ENCODE data around the gene AGBL4. TPM values are rescaled to one million over a fixed set of nuclear protein-coding genes. Genes with fewer than 3 reads are reported as not detected.
"Not testable (repeated sequence)": the region's sequence is repeated elsewhere in the genome, so short reads cannot be mapped to it uniquely, and the experiment has no call there.

Gene AGBL4
- total RNA-seq, 1 experiment from 2014 or later = not detected

DNA sequence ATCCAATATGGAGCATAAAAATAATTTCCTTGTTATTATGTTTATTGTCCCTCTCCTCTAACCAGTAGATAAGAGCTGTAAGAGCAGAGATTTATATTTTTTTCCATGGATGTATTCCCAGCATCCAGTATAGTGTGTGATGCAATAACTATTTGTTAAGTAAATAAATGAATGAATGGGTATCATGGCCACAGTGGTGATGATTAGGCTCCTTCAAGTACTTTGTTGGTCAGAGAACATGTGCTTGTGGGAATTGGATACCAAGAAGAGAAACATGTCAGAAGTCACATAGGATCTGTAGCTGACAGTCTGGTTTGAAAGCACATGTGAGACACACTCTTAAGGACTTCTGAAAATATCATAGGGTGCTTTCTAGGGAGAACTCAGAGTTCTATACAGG, 588.5 kb downstream of the AGBL4 start:
- no peak for DNase-seq (ENCODE audit: low read depth)

DNA sequence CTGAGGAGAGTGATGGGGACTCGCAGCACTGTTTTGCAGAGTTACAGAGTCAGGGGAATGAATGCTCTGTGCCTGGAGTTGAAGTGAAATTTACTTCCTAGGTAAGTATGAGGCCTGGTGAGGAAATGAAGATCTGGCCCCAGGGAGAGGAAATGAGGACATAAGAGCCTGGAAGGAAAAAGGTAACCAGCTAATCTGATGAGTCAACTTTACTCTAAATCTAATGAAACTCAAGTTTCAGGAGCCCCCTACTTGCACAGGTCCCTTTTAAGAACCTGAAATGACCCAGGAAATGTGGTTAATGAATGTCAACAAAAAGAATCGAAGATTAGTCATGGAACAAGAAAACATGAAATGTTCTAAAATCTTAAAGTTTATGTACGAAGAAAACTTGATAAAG, 599.0 kb downstream of the AGBL4 start:
- no peak for DNase-seq (ENCODE audit: low read depth)

DNA sequence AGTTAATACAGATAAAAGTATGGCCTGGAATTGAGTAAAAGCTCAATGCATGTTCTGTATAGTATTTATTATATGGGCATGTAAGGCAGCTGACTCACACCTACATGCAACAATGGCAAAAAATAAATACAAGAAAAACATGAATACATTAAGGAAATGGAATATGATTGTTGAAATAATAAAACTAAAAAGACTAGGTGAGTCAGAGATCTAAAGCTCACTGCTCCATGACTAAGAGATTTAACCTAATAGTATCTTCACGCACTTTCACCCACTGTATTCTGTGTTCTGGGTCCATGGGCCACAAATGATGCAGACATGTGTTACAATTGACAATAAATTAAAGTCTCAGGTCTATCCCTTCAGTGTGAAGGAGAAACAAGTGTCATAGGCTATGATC, 607.0 kb downstream of the AGBL4 start:
- no peak for DNase-seq (ENCODE audit: low read depth)

DNA sequence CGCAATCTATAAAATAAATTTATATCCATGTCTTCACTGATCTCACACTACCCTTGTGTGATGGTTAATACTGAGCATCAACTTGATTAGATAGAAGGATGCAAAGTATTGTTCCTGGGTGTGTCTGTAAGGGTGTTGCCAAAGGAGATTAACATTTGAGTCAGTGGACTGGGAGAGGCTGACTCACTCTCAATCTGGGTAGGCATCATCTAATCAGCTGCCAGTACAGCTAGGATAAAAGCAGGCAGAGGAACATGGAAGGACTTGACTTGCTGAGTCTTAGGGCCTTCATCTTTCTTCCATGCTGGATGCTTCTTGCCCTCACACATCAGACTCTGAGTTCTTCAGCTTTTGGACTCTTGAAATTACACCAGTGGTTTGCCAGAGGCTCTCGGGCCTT, 615.4 kb downstream of the AGBL4 start:
- no peak for DNase-seq (ENCODE audit: low read depth)

DNA sequence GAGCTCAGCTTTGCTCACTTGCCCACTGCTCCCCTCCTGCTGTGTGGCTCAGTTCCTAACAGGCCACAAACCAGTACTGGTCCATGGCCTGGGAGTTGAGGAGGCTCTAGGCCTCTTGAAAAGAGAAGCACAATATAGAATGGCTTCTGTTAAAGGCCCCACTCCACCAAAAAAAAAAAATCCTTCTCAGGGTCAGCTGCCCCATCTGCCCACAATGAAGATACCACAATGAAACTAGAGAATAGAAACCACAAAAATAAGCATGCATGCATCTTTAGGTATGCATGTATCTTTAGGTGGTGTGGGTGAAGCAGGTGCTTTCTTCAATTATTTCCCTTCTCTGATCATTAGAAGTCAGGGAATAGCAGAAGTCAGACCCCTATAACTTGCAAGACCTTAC, 626.7 kb downstream of the AGBL4 start:
- no peak for DNase-seq (ENCODE audit: low read depth)

DNA sequence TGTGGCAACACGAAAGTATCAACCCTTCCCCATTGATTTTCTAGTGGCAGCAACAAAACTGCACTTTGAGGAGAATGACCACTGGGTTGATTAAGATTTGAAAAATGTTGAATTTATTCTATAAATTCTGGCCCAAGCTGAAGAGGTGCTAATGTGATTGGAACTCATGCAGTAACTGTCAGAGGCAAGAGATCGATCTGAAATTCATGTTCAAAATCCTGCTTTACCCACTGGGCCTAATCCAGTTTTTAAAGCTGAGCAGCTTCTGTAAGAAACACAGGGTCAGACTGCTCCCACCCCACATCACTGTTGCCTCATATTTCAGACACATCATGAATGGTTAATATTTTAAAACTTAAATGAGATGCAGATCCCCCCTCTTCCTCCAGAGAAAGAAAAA, 629.6 kb downstream of the AGBL4 start:
- no peak for DNase-seq (ENCODE audit: low read depth)

DNA sequence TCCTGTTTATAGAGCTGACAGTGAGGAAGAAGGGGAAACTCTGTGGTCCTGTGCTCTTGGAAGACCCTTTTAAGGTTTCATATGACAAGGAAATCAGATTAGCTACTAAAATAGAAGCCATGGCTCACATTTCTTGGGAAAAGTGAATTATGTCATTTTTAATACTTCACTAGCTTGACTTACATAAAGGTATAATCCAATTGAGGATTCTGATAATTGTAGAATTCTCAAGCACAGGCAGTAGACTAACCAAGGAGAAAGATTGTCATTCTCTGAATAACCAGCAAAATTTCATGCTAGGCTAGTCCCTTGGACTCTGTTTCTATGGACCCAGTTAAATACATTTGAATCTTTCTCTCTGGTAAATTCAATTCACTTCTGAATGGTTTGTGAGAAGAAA, 634.1 kb downstream of the AGBL4 start:
- no peak for DNase-seq (ENCODE audit: low read depth)

DNA sequence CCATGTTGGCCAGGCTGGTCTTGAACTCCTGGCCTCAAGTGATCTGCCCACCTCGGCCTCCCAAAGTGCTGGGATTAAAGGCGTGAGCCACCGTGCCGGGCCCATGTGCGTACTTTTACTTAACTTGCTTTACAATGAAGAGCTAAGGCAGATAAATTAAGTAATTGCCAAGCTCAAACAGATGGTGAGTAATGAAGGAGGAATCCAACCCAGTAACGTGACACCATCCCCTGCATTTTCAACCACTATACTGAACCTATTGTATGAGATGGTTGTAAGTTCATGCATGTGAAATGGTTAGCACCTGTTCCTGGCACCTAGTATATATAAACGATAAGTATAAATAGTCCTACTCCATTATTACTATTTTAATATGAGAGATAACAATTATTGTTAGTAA, 659.1 kb downstream of the AGBL4 start:
- no peak for DNase-seq (ENCODE audit: low read depth)

DNA sequence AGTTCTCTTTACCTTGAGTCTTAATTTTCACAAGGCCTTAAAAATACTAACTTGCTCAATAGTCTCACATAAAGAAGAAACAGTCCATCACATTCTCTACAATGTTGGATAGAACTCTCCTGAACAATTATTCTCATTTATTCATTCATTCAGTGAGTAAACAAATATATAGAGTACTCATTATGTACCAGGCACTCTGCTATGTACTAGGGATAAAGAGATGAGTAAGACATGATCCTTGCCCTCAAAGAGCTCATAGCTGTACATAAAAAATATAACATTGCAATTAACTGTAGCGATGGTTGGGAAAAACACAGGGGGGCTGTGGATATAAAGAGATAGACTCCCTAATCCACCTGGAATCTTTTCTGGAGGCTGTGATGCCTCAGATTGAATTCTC, 660.1 kb downstream of the AGBL4 start:
- no peak for DNase-seq (ENCODE audit: low read depth)

DNA sequence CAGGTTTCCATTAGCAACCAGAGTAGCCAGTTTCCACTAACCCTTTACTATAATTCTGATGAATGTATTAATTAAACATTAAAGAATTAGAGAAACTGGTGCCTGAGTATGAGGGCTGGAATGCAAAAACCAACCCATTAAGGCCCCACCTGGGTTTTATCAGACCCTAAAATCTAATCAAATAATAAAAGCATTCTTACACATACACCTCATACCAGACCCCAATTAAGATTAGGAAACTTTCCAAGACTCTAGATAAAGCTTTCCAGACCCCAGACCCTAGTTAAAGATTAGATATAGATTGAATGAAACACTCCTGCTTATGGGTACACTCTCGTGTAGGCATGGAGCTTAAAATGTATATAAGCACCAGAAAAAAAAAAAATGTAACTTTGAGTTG, 665.7 kb downstream of the AGBL4 start:
- no peak for DNase-seq (ENCODE audit: low read depth)

DNA sequence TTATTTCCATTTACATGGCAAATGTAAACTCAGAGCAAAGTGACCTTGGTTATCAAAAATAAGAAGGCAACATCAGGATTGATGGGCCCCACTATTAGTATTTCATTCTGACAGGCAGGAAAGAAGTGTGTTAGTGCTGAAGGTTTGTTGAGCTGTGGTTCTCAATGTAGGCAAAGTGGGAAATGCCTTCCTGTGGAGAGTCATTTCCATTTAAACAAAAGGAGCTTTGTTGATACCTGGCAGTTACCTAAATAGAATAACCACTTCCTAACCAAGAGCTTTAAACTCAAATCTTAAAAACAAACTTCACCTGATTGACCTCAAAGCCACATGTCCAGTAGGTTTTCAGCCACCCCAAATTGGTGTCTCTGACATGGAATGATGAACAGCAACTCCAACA, 667.2 kb downstream of the AGBL4 start:
- DNase-seq (ENCODE audit: low read depth) = no peak

DNA sequence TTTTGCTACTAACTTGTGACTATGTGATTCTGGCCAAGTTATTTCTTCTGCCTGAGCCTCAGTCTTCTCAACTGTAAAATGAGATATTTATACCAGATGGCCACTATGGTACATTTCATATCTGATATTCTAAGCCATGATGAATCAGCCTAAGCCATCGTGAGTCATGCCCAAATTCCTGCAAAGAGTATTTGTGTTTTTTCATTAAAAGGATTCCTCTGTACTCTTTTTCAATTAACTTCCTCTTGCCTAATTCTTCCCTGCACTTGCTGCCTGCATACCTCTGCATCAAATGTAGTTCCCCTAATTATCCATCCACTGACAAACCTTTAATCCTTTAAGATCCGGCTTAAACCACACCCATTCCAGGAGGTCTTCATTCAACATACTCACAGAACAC, 672.0 kb downstream of the AGBL4 start:
- DNase-seq (ENCODE audit: low read depth) = no peak

DNA sequence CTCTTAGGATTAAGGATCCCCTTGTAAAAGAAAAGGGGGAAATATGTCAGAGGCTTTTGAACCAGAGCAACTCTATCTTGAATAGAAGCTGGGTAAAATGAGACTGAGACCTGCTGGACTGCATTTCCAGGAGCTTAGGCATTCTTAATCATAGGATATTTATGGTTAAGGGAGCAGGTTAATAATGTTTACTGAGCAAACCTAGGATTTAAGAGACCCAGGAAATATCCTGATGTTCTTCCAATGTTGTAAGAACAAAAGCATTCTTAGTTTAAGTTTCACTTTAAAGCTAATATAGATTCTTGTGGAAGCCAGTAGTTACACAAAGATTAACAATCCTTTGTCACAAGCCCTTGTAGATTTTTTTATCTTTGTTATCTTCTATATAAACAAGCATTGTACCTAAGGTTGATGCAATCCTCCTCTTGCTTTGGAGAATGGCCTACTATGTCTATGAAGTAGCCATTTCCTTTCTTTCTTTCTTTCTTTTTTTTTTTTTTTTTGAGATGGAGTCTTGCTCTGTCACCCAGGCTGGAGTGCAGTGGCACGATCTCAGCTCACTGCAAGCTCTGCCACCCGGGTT, 676.9 kb downstream of the AGBL4 start:
- DNase-seq (ENCODE audit: low read depth) = no peak

DNA sequence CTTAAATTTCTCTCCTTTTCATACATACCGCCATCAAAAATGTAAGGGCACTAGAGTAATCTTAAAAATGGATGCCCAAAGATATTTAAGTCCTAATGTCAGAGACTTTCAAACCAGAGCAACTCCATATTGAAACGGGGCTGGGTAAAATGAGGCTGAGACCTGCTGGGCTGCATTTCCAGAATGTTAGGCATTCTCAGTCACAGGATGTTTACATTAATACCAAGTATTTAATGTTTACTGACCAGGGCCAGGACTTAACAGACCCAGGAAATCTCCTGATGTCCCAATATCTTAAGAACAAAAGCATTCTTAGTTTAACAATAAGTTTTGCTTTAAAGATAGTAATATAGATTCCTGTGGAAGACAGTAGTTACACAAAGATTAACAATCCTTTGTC, 683.2 kb downstream of the AGBL4 start:
- DNase-seq (ENCODE audit: low read depth) = no peak

DNA sequence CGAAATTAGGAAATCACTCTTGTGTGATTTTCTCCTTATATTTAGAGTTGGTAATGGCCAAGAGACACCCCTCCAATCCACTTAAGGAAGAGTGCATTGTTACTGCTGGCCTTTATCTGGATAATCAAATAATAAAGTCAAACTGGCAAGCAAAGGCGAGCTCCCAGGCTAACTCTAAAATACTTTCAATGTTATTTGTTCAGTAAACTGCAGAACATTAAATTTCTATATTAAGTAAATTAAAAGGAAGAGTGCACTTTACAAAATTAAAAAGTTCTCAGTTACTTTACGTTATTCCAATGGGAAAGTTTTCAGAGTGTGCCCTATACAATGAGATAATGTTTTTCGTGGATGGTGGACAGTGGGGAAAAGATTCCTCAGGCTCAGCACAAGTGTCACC, 684.7 kb downstream of the AGBL4 start:
- DNase-seq (ENCODE audit: low read depth) = no peak

DNA sequence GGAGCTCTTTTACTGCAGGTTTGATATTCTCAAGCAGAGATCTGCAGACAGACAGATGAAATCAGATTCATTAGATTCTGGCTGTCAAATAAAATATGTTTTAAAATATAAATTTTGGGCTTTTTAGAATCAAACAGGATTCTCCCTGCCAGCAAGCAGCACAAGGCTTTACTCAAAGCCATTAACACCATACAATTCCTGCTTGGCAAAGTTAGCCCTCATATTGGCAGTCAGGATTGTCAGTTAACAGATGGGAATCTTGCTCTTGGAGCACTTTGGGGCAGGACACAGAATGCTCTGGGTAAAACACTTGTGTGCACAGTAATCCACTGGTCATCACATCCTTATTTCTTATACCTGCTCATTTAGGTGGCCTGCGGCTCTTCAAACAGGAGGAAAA, 686.5 kb downstream of the AGBL4 start:
- DNase-seq (ENCODE audit: low read depth) = no peak

DNA sequence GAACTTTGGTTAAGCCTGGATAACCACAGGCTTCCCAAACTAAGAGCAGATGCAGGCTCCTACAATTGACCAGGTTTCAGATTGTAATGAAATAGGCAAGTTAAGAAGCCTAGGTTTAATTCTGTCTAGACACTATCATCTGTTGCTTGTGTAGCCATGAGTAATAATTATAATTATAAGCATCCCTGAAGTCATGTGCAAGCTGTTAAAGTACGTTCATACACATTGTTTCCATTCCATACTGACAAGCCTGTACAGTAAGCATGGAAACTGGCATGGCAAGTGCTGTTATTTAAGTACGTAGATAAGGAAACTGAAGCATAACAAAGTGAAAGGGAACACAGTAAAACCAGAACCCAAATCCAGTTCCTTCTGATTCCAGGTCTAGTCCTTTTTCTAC, 689.8 kb downstream of the AGBL4 start:
- no peak for DNase-seq (ENCODE audit: low read depth)

DNA sequence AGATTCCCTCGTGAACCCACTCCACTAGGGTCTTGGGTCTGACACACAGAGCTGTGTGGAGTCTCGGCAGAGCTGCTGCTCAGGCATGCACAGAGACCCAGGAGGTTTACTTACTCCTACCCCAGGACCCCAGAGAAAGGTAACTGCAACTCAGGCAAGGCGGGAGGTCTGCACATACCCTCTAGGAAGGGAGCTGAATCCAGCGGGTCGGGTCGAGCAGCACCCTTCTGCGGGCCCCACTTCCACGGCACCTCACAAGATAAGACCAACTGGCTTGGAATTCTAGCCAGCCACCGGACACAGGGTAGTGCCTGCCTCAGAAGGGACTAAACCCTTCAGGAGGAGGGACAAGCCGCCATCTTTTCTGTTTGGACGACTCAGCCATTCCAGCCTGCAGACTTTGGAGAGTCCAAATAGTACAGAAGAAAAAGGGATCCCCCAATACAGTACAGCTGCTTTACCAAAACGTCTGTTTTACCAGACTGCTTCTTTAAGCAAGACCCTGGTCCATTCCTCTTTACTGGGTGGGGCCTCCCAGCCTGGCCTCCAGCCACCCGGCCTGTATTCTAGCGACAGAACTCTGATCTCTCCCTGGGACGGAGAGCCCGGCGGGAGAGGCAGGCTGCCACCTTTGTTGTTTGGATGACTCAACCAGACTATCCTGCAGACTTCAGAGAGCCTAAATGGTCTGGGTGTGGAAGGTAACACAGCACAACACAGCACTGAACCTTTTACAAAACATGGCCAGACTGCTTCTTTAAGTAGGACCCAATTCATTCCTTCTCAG, 692.5 kb downstream of the AGBL4 start:
- DNase-seq (ENCODE audit: low read depth) = no peak

DNA sequence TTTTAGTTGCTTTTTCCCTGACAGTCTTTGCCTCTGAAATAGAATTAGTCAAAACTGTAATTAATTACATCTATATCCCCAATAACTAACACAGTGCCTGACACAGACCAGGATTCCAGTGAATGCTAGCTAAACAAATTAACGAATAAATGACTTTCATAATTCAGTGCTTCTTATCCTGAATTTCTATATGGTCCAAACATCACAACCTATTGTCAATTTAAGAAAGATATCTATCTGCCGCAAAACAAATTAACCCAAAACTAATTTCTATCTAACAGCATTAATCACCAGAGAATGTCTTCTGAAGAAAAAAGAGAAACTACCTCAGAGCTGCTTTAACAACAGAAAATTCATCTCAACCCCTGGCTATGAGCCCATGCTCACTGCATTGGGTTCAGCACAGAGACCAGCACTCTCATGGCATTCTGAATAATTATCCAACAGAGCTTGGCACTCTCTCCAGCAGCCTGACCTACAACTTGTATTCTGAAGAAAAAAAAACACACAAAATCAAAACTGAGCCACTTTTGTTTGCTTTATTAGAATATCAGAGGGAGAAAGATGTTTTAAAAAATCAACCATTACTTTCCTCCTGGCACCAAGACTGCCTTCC, 699.7 kb downstream of the AGBL4 start:
- no peak for DNase-seq (ENCODE audit: low read depth)

DNA sequence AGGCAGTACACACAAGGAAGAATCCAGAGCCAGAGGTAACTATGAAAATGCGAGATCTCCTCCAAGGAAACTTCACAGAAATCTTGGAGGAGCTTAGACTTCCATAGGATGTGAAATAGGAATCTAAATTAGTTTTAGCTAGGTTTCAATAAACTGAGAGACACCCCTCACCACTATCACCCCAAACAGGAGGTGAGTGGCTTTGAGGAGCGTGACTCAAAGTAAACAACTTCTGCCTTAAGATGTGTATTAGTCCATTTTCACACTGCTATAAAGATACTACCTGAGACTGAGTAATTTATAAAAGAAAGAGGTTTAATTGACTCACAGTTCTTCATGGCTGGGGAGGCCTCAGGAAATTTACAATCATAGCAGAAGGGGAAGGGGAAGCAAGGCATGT, 703.3 kb downstream of the AGBL4 start:
- not testable (repeated sequence) for DNase-seq (ENCODE audit: low read depth)

DNA sequence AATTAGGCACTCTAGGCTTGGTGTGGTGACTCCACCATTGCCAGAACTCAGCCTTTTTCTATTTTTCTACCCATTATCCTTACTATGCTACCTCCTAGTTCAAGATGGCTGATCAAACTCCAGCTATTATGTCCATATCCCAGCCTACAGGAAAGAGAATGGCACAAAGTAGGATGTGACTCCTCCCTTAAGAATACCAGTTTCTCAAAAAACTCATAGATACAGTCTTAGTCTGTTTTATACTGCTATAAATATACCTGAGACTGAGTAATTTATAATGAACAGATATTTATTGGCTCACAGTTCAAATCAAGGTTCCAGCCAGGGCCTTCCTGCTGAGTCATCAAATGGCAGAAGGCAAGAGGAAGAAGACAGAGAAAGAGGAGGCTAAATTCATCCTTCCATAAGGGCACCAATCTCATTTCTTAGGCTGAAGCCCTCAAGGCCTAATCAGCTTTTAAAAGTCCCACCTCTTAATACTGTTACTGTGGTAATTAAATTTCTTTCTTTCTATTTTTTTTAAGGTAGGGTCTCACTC, 704.3 kb downstream of the AGBL4 start:
- DNase-seq (ENCODE audit: low read depth) = no peak

DNA sequence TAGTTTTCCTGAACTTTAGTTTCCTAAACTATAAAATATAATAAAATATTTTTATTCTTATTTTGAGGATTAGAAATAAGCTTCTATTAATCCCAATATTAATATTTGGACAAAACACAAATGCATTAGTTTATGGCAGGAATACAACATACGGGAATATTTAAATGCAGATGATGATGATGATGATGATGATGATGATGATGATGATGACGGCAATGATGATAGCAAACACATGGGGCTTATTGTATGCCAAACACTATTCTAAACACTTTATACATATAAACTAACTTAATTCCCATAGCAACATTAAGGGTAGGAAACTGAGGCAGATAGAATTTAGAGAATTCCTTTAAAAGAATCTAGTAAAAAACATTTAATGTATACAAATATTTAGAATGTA, 705.5 kb downstream of the AGBL4 start:
- no peak for DNase-seq (ENCODE audit: low read depth)

DNA sequence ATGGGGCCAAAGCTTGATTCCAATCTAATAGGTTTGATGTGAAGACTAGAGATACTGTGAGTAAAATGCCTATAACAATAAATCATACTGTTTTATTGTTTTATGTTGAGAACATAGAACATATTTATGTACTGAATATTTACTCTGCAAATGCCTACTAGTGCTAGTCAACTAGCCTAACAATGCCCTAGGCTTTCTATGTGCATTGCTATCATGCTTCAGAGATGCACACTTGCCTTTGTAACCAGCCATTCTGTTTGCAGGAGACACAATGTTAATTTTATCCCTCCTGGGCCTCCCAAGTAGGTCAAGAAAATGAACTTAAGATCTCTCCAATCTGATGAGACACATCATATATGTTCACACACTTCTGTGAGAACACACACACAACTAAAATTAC, 716.3 kb downstream of the AGBL4 start:
- no peak for DNase-seq (ENCODE audit: low read depth)
